TTC549 (cell line): ENCODE measurements around the gene ATP10D.

Experiments used
- FAIRE-seq: peaks from 2 replicates; lab custom pipeline; 2012; peaks lifted over from hg19 to GRCh38; lab: Jason Lieb, UNC

Gene ATP10D

GRCh38 chr4:47590325-47590724 lies 105.2 kb downstream of the ATP10D start:
- no peak for FAIRE-seq

GRCh38 chr4:47597696-47598095 lies 112.6 kb downstream of the ATP10D start:
- no peak for FAIRE-seq

- no peak for FAIRE-seq
Observed at GRCh38 chr4:47598320-47598719, 113.2 kb downstream of the ATP10D start.

GRCh38 chr4:47598896-47599295 lies 113.8 kb downstream of the ATP10D start:
- FAIRE-seq: no peak

GRCh38 chr4:47606482-47606881 lies 121.4 kb downstream of the ATP10D start:
- FAIRE-seq: no peak

GRCh38 chr4:47612116-47613023 lies 127.3 kb downstream of the ATP10D start:
- FAIRE-seq: no peak

GRCh38 chr4:47615385-47615784 lies 130.3 kb downstream of the ATP10D start:
- no peak for FAIRE-seq

- FAIRE-seq: no peak
Observed at GRCh38 chr4:47617607-47618006, 132.5 kb downstream of the ATP10D start.

- FAIRE-seq: no peak
Observed at GRCh38 chr4:47619691-47620090, 134.6 kb downstream of the ATP10D start.

- no peak for FAIRE-seq
Observed at GRCh38 chr4:47621181-47621580, 136.1 kb downstream of the ATP10D start.

- no peak for FAIRE-seq
Observed at GRCh38 chr4:47624031-47624441, 139.0 kb downstream of the ATP10D start.

GRCh38 chr4:47631161-47631560 lies 146.1 kb downstream of the ATP10D start:
- no peak for FAIRE-seq

GRCh38 chr4:47639531-47639930 lies 154.5 kb downstream of the ATP10D start:
- no peak for FAIRE-seq

- no peak for FAIRE-seq
Observed at GRCh38 chr4:47640911-47641310, 155.8 kb downstream of the ATP10D start.

- FAIRE-seq: no peak
Observed at GRCh38 chr4:47641755-47642154, 156.7 kb downstream of the ATP10D start.

GRCh38 chr4:47642191-47642830 lies 157.2 kb downstream of the ATP10D start:
- no peak for FAIRE-seq
